Activated CD4-positive, alpha-beta T cell treated with anti-CD3 and anti-CD28 coated beads, Interleukin-2, amount 10 ng/mL, durations not matched to agents 7 days and 5 days (primary cell): Measurements from ENCODE around the gene ZNF628. TPM values are rescaled to one million over a fixed set of nuclear protein-coding genes. Genes with fewer than 3 reads are reported as not detected.
"Not testable (repeated sequence)": the region's sequence is repeated elsewhere in the genome, so short reads cannot be mapped to it uniquely, and the experiment has no call there.

Source experiments
- CTCF ChIA-PET: fragments of 350-600 bp; sonication (Branson Sonifier 250); formaldehyde crosslinking; loops from one replicate; lab custom pipeline; 2021; ENCODE audit warnings: antibody characterized with exemption; lab: Charles Lee
- POLR2A ChIA-PET: fragments of 350-600 bp; sonication (Branson Sonifier 250); formaldehyde crosslinking; loops from one replicate; lab custom pipeline; 2021; ENCODE audit warnings: antibody characterized with exemption; lab: Charles Lee
- DNase-seq: peaks from one replicate; pipeline ENCODE4 v3.0.0-alpha.2; 2020
- H3K27ac Mint-ChIP-seq: one replicate; pipeline ENCODE4 v1.8.0; 2021; ENCODE audit warnings: mild to moderate bottlenecking, moderate library complexity, mixed read lengths
- H3K27me3 Mint-ChIP-seq: one replicate; pipeline ENCODE4 v1.8.0; 2021; ENCODE audit warnings: mixed read lengths
- H3K36me3 Mint-ChIP-seq: one replicate; pipeline ENCODE4 v1.8.0; 2021; ENCODE audit warnings: low read depth, mixed read lengths
- H3K4me1 Mint-ChIP-seq: one replicate; pipeline ENCODE4 v1.8.0; 2021; ENCODE audit warnings: mixed read lengths
- H3K4me3 Mint-ChIP-seq: one replicate; pipeline ENCODE4 v1.8.0; 2021; ENCODE audit warnings: mild to moderate bottlenecking, moderate library complexity, mixed read lengths
- H3K9me3 Mint-ChIP-seq: one replicate; pipeline ENCODE4 v1.8.0; 2021; ENCODE audit warnings: mixed read lengths
- total RNA-seq, 2 experiments: library from RNA; stranded (reverse); gene quantifications; one replicate each; pipeline ENCODE4 v1.2.3, GENCODE V29; 2021

ZNF628 gene
- total RNA-seq, 2 experiments from 2014 or later, result 7.3 to 9.7 TPM

DNA sequence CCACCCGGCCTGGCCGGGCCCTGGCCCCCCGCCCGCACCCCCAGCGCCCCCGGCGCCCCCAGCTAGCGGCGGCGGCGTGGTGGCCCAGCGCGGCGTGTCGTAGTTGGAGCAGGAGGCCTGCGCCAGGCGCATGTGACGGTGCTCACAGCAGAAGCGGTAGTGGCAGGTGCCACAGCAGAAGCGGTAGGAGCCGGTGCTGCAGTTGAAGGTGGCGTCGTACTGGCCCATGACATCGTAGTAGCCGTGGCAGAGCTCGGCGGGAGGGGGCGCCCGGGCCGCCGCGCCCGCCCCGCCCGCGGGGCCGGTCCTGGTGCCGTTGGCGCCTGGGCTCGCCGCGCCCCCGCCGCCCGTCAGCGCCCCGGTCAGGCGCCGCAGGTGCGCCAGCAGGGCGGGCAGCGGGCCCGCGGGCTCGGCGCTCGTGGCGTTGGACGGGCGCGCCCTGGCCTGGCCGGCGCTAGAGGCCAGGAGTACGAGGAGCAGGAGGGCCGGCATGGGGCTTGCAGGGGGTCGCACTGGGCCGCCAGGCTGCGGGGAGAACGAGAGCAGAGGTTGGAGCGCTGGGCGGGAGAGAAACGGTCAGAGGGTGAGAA is 34.0 kb upstream of the ZNF628 start:
- Mint-ChIP-seq H3K4me3 (no peak overlapping the region), H3K27ac (no peak overlapping the region), H3K4me1 (peaks cover 15% of the 10 kb centered on the region), H3K36me3 (no peaks in the 10 kb centered on the region), H3K9me3 (no peaks in the 10 kb centered on the region), H3K27me3 (peaks cover 61% of the 10 kb centered on the region)
- CTCF ChIA-PET, result interaction anchor here (0.6 kb wide), 1 partner anchor 353 kb away, joined by 3 read pairs; no protein-coding TSS in a partner anchor
- POLR2A ChIA-PET, result no interaction called here
- no peak for DNase-seq

- ChIA-PET POLR2A (no interaction called here), CTCF (no interaction called here)
- peaks cover 15% of the 10 kb centered on the region for H3K4me1 Mint-ChIP-seq
- H3K9me3 Mint-ChIP-seq, result no peaks in the 10 kb centered on the region
- no peak for DNase-seq
- H3K36me3 Mint-ChIP-seq, result no peaks in the 10 kb centered on the region
- no peak within 1 kb of the TSS for H3K4me3 Mint-ChIP-seq
- H3K27ac Mint-ChIP-seq, result no peak within 1 kb of the TSS
- H3K27me3 Mint-ChIP-seq, result peaks cover 59% of the 10 kb centered on the region
Measured at GRCh38 chr19:55443045-55443823, 33.2 kb upstream of the ZNF628 start, which contains the start of gene SHISA7. Gene SHISA7 (minus strand): TSS chr19:55443300. CDS start chr19:55442863, 437 bp downstream.

- CTCF ChIA-PET, result no interaction called here
- H3K36me3 Mint-ChIP-seq, result no peaks in the 10 kb centered on the region
- no peak overlapping the region for H3K27ac Mint-ChIP-seq
- peaks cover 15% of the 10 kb centered on the region for H3K4me1 Mint-ChIP-seq
- POLR2A ChIA-PET, result interaction anchor here (0.6 kb wide), 2 partner anchors 125 to 1235 kb away, joined by 4 to 5 read pairs; no protein-coding TSS in a partner anchor
- no peak for DNase-seq
- no peaks in the 10 kb centered on the region for H3K9me3 Mint-ChIP-seq
- no peak overlapping the region for H3K4me3 Mint-ChIP-seq
- H3K27me3 Mint-ChIP-seq, result peaks cover 55% of the 10 kb centered on the region
Measured at GRCh38 chr19:55443824-55444480, 32.5 kb upstream of the ZNF628 start.

- ChIA-PET POLR2A (interaction anchor here (0.6 kb wide), 2 partner anchors 124 to 1236 kb away, joined by 4 to 5 read pairs; no protein-coding TSS in a partner anchor), CTCF (no interaction called here)
- no peak for DNase-seq
- H3K27ac Mint-ChIP-seq, result peak overlapping the region; percentile 60
- H3K4me3 Mint-ChIP-seq, result no peak overlapping the region
- H3K27me3 Mint-ChIP-seq, result peaks cover 48% of the 10 kb centered on the region
- H3K4me1 Mint-ChIP-seq, result peaks cover 15% of the 10 kb centered on the region
- no peaks in the 10 kb centered on the region for H3K36me3 Mint-ChIP-seq
- no peaks in the 10 kb centered on the region for H3K9me3 Mint-ChIP-seq
Measured at GRCh38 chr19:55444646-55445045, 31.8 kb upstream of the ZNF628 start.

- Mint-ChIP-seq H3K9me3 (no peaks in the 10 kb centered on the region), H3K4me1 (peaks cover 11% of the 10 kb centered on the region), H3K4me3 (no peak overlapping the region), H3K27me3 (peaks cover 49% of the 10 kb centered on the region), H3K36me3 (no peaks in the 10 kb centered on the region), H3K27ac (no peak overlapping the region)
- ChIA-PET CTCF (interaction anchor here (0.5 kb wide), 1 partner anchor 571 kb away, joined by 4 read pairs; no protein-coding TSS in a partner anchor), POLR2A (interaction anchor here (0.5 kb wide), 1 partner anchor 107 kb away, joined by 3 read pairs; no protein-coding TSS in a partner anchor)
- DNase-seq, result no peak
Measured at GRCh38 chr19:55446060-55446459, 30.4 kb upstream of the ZNF628 start.

DNA sequence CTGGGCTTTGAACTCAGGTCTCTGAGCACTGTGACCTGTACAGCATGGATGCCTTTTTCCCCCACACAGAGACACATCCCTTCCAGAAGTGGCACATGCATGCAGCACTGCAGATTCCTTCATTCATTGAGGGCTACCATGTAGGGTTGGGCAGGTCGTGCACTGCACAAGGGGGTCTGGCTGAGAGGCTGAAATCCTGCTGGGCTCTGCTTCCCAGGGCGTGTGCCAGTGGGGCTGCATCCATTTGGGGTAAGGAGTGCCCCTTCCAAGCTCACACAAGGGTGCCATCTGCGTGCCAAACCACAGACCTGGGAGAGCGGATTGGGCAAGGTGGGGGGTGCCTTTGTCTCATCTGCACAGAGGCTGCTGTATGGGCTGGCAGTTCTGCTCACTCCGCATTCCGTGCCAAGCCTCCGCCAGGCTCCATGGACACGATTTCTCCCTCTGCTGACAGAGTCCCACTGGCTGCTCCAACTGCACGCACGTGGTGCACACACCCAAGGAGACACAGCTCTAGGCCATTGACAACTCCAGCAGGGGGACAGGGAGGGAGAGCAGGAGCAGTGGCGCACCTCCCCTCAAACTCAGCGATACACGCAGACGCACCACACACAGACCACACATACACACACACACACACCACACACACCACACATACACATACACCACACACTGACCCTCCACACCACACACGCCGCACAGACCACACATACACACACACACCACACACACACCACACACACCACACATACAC is 28.8 kb upstream of the ZNF628 start:
- H3K9me3 Mint-ChIP-seq, result no peaks in the 10 kb centered on the region
- H3K27me3 Mint-ChIP-seq, result peaks cover 46% of the 10 kb centered on the region
- POLR2A ChIA-PET, result no interaction called here
- peaks cover 2% of the 10 kb centered on the region for H3K4me1 Mint-ChIP-seq
- CTCF ChIA-PET, result no interaction called here
- no peak overlapping the region for H3K27ac Mint-ChIP-seq
- H3K4me3 Mint-ChIP-seq, result no peak overlapping the region
- H3K36me3 Mint-ChIP-seq, result no peaks in the 10 kb centered on the region
- no peak for DNase-seq

DNA sequence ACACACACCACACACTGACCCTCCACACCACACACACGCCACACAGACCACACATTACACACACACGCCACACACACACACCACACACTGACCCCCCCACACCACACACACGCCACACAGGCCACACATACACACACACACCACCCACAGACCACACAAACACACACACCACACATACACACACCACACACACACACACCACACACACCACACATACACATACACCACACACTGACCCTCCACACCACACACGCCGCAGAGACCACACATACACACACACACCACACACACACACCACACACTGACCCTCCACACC is 28.3 kb upstream of the ZNF628 start:
- H3K27ac Mint-ChIP-seq, H3K36me3 Mint-ChIP-seq, CTCF ChIA-PET, POLR2A ChIA-PET, DNase-seq, H3K9me3 Mint-ChIP-seq, H3K4me1 Mint-ChIP-seq, H3K4me3 Mint-ChIP-seq: not testable (repeated sequence)
- peaks cover 41% of the 10 kb centered on the region for H3K27me3 Mint-ChIP-seq

DNA sequence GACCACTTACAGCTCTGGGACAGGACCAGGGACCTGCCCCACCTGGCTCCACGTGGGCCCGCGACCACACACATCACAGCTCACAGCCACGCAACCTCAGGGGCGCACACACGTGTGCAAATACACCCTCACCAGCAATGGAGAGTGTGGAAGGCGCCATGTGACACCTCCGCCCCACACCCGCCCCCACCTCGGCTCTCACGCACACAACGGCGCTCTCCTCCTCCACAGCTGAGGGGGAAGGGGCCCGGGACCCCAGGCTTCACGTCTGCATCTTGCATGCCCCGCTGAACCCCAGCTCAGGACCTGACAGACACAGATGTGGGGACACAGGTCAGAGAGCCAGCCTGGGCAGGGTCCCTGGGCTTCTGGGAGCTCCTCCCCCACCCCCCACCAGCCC is 26.9 kb upstream of the ZNF628 start:
- H3K4me1 Mint-ChIP-seq, result peaks cover 6% of the 10 kb centered on the region
- H3K4me3 Mint-ChIP-seq, result no peak overlapping the region
- DNase-seq, result no peak
- CTCF ChIA-PET, result interaction anchor here (1.4 kb wide), 1 partner anchor 54 kb away, joined by 4 read pairs; no protein-coding TSS in a partner anchor
- no peak overlapping the region for H3K27ac Mint-ChIP-seq
- peaks cover 35% of the 10 kb centered on the region for H3K27me3 Mint-ChIP-seq
- POLR2A ChIA-PET, result no interaction called here
- H3K36me3 Mint-ChIP-seq, result peaks cover 3% of the 10 kb centered on the region
- H3K9me3 Mint-ChIP-seq, result no peaks in the 10 kb centered on the region

GRCh38 chr19:55451163-55451964 is 25.1 kb upstream of the ZNF628 start:
- DNase-seq, result no peak
- H3K4me3 Mint-ChIP-seq, result no peak overlapping the region
- H3K36me3 Mint-ChIP-seq, result peaks cover 6% of the 10 kb centered on the region
- no peak overlapping the region for H3K27ac Mint-ChIP-seq
- H3K27me3 Mint-ChIP-seq, result peaks cover 26% of the 10 kb centered on the region
- POLR2A ChIA-PET, result no interaction called here
- peaks cover 9% of the 10 kb centered on the region for H3K4me1 Mint-ChIP-seq
- no peaks in the 10 kb centered on the region for H3K9me3 Mint-ChIP-seq
- CTCF ChIA-PET, result interaction anchor here (0.6 to 0.8 kb wide), 3 partner anchors 128 to 347 kb away, joined by 4 to 6 read pairs (median 4); no protein-coding TSS in a partner anchor

- Mint-ChIP-seq H3K36me3 (peaks cover 6% of the 10 kb centered on the region), H3K9me3 (no peaks in the 10 kb centered on the region), H3K27me3 (peaks cover 26% of the 10 kb centered on the region), H3K4me3 (no peak overlapping the region), H3K27ac (no peak overlapping the region), H3K4me1 (peaks cover 9% of the 10 kb centered on the region)
- no peak for DNase-seq
- ChIA-PET CTCF (interaction anchor here (0.7 to 2.0 kb wide), 3 partner anchors 16 to 348 kb away, joined by 4 to 11 read pairs (median 4); no protein-coding TSS in a partner anchor), POLR2A (no interaction called here)
Measured at GRCh38 chr19:55451965-55452748, 24.3 kb upstream of the ZNF628 start.

- ChIA-PET CTCF (interaction anchor here (0.5 to 2.0 kb wide), 8 partner anchors 9 to 292 kb away, joined by 3 to 11 read pairs (median 4); partner anchors contain the start of gene ISOC2), POLR2A (no interaction called here)
- Mint-ChIP-seq H3K9me3 (no peaks in the 10 kb centered on the region), H3K36me3 (peaks cover 6% of the 10 kb centered on the region), H3K4me3 (no peak overlapping the region), H3K27ac (no peak overlapping the region), H3K27me3 (peaks cover 26% of the 10 kb centered on the region), H3K4me1 (peaks cover 9% of the 10 kb centered on the region)
- peak; percentile 43 for DNase-seq
Measured at GRCh38 chr19:55452749-55453346, 23.6 kb upstream of the ZNF628 start.
